ENCODE data around the gene NR1D2.

NR1D2 gene

DNA sequence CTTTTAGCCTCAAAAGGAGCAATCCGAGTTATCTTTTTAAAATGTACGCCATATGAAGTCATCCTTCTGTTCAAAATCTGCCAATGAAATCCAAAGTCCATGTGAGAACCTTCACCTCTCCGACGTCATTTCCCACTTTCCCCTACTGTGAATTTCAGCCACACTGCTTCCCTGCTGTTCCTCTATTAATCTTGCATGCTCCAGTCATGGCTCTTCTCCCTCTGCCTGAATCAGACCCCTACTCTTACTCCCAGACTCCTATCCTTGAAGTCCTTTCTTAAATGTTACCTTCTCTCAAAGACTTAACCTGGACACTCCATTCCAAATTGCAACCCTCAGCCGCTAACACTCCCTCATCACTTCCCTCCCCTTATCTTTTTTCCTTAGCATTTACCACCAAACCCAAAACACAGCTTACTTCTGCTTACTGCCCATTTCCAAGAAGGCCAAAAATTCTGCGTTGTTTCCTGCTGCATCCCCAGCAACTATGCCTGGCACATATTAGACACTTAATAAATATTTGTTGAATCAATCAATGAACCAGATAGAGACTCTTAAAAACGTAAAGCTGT, 29.5 kb upstream of the NR1D2 start:
- Histone ChIP-seq H3K27ac (ENCODE audit: low read length, poor library complexity, severe bottlenecking) (peak overlapping the region; percentile 29), H2AFZ (ENCODE audit: low read depth, low read length) (no peak overlapping the region), H3K23ac (ENCODE audit: low read length in 2 of 2) (no peak overlapping the region), H3K79me1 (replicated peaks; ENCODE audit: low read length, poor library complexity, severe bottlenecking) (peaks cover 11% of the 10 kb centered on the region), H3K4me1 (ENCODE audit: control insufficient read depth, insufficient read depth, low read depth, low read length) (no peaks in the 10 kb centered on the region), H4K8ac (ENCODE audit: low read length) (no peak overlapping the region), H2BK15ac (ENCODE audit: low read depth, poor library complexity, severe bottlenecking) (no peak overlapping the region), H3K18ac (ENCODE audit: low read depth in 1 of 2, low read length in 2 of 2) (no peak overlapping the region), H3K4ac (ENCODE audit: low read depth in 1 of 2, low read length in 2 of 2) (no peak overlapping the region), H4K91ac (ENCODE audit: low read length) (no peak overlapping the region), H3K9me3 (ENCODE audit: control insufficient read depth, low read length) (no peaks in the 10 kb centered on the region), H2BK12ac (ENCODE audit: low read length in 2 of 2) (no peak overlapping the region), H3K4me3 (ENCODE audit: insufficient read depth in 1 of 2, low read depth in 1 of 2, low read length in 2 of 2) (peak overlapping the region in 1 of 2 experiments; percentile 92), H3K4me2 (ENCODE audit: low read length, poor library complexity, severe bottlenecking) (peak overlapping the region; percentile 70), H2BK5ac (ENCODE audit: low read depth, low read length, poor library complexity, severe bottlenecking) (no peak overlapping the region), H3K36me3 (ENCODE audit: control insufficient read depth in 1 of 2, insufficient read depth in 2 of 2, low read depth in 1 of 2, low read length in 2 of 2) (peaks cover 2 to 32% of the 10 kb centered on the region in 2 experiments), H2AK5ac (ENCODE audit: low read length, severe bottlenecking) (no peak overlapping the region), H3K9ac (ENCODE audit: low read length) (peak overlapping the region; percentile 97), H3K27me3 (ENCODE audit: control insufficient read depth in 1 of 2, insufficient read depth in 1 of 2, low read length in 2 of 2) (no peaks in the 10 kb centered on the region), H2BK120ac (ENCODE audit: low read depth, low read length) (no peak overlapping the region), H3K14ac (ENCODE audit: low read length in 2 of 2) (peak overlapping the region in 1 of 2 experiments; percentile 20)
- WGBS = 48% methylated on average over 6 of the region's 7 CpGs
- DNase-seq = peak; percentile 63

DNA sequence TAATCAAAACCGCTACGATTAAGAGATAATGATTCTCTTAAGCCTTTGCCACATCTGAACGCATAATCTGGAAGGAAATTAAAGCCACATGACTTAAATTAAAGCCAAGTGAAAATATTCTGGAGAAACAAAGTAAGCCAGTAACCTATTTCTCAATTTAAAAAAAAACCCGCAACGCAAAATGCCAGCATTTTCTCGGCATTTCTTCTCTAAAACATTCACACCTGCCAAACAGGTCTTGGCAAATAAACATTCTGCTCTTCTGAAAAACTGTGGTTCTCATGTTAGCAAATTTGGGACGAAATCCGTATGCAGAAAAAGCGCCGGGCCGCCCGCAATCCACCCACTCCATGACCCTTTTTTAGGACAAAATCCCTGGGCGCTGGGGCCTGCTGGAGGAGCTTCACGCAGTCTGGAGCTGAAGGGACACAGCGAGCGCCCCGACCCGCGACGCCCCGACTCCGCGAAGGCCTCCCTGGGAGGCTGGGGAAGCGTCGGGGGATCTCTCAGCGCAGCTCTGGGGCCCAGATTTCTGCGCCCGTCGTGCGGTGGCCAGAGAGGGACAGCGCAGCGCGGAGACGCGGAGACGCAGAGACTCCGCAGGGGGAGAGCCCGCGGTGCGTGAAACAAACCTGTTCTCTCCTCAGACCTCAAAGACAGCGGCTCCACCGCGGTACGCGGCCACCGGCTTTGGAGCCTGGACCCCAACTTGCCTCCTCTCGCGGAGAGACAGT, 28.8 kb upstream of the NR1D2 start:
- Histone ChIP-seq H4K8ac (ENCODE audit: low read length) (peak overlapping the region; percentile 29), H3K9ac (ENCODE audit: low read length) (peak overlapping the region; percentile 97), H3K14ac (ENCODE audit: low read length in 2 of 2) (peak overlapping the region in 1 of 2 experiments; percentile 86), H4K91ac (ENCODE audit: low read length) (no peak overlapping the region), H2BK5ac (ENCODE audit: low read depth, low read length, poor library complexity, severe bottlenecking) (no peak overlapping the region), H3K4ac (ENCODE audit: low read depth in 1 of 2, low read length in 2 of 2) (peak overlapping the region in 1 of 2 experiments; percentile 81), H2BK15ac (ENCODE audit: low read depth, poor library complexity, severe bottlenecking) (no peak overlapping the region), H3K18ac (ENCODE audit: low read depth in 1 of 2, low read length in 2 of 2) (peak overlapping the region; percentile 11 to 86), H3K4me3 (ENCODE audit: insufficient read depth in 1 of 2, low read depth in 1 of 2, low read length in 2 of 2) (peak overlapping the region; percentile 70 to 92), H3K36me3 (ENCODE audit: control insufficient read depth in 1 of 2, insufficient read depth in 2 of 2, low read depth in 1 of 2, low read length in 2 of 2) (peaks cover 0 to 34% of the 10 kb centered on the region in 2 experiments), H3K79me1 (replicated peaks; ENCODE audit: low read length, poor library complexity, severe bottlenecking) (peaks cover 10% of the 10 kb centered on the region), H2BK12ac (ENCODE audit: low read length in 2 of 2) (peak overlapping the region in 1 of 2 experiments; percentile 10), H2BK120ac (ENCODE audit: low read depth, low read length) (no peak overlapping the region), H3K27ac (ENCODE audit: low read length, poor library complexity, severe bottlenecking) (peak overlapping the region; percentile 56), H3K9me3 (ENCODE audit: control insufficient read depth, low read length) (no peaks in the 10 kb centered on the region), H3K4me2 (ENCODE audit: low read length, poor library complexity, severe bottlenecking) (peak overlapping the region; percentile 72), H3K23ac (ENCODE audit: low read length in 2 of 2) (peak overlapping the region in 1 of 2 experiments; percentile 75), H3K4me1 (ENCODE audit: control insufficient read depth, insufficient read depth, low read depth, low read length) (no peaks in the 10 kb centered on the region), H2AK5ac (ENCODE audit: low read length, severe bottlenecking) (no peak overlapping the region), H3K27me3 (ENCODE audit: control insufficient read depth in 1 of 2, insufficient read depth in 1 of 2, low read length in 2 of 2) (no peaks in the 10 kb centered on the region), H2AFZ (ENCODE audit: low read depth, low read length) (peak overlapping the region; percentile 75)
- WGBS = 3% methylated on average over 48 of the region's 48 CpGs
- DNase-seq = no peak

DNA sequence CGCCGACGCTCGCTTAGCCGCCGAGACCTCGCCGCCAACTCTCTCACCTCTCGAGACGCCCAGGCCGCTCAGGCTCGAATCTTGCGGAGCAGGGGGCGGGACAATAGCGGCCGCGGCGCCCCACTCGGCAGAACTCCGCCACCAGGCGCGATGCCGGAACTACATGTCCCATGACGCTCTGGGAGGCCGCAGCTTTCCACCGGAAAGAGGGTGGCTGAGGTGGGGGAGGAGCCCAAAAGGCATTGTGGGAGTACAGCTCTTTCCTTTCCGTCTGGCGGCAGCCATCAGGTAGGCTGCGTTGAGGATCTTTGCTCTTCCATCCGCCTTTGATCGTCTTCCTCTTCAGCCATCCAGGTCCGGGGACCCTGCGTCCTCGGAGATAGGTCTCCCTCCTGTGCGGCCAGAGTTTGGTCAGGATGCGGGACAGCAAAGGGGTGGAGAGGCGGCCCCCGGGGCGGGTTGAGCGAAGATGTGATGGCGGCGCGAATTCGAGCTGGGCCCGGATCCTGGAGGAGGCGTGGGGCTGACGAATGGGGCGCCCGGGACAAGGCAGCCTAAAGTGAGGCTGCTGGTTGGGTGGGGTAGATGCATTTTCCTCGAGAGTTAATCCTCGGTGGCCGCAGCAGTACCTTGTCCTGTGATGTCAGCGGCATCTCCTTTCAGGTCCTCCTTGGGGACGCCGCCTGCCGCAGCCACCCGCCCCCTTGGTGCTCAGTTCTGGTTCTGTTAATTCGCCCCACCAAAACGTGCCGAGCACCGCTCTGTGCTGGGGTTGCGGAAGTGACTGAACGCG, 28.0 kb upstream of the NR1D2 start, which contains the start of the genes NKIRAS1 and RPL15:
NKIRAS1 (minus strand) TSS at position 105 of the 793 bp plus-strand sequence. CDS start 6,086 bp downstream, outside the sequence.
RPL15 (plus strand) TSS at position 247 of the 793 bp plus-strand sequence. CDS start 728 bp downstream, outside the sequence.
- Histone ChIP-seq H3K18ac (ENCODE audit: low read depth in 1 of 2, low read length in 2 of 2) (peak within 1 kb of the TSS; percentile 90 to 96), H3K4me2 (ENCODE audit: low read length, poor library complexity, severe bottlenecking) (peak within 1 kb of the TSS; percentile 90), H4K91ac (ENCODE audit: low read length) (peak within 1 kb of the TSS; percentile 81), H3K36me3 (ENCODE audit: control insufficient read depth in 1 of 2, insufficient read depth in 2 of 2, low read depth in 1 of 2, low read length in 2 of 2) (peaks cover 5 to 36% of the 10 kb centered on the region in 2 experiments), H2BK12ac (ENCODE audit: low read length in 2 of 2) (peak within 1 kb of the TSS in 1 of 2 experiments; percentile 10), H3K4me3 (ENCODE audit: insufficient read depth in 1 of 2, low read depth in 1 of 2, low read length in 2 of 2) (peak within 1 kb of the TSS; percentile 80 to 92), H2BK5ac (ENCODE audit: low read depth, low read length, poor library complexity, severe bottlenecking) (no peak within 1 kb of the TSS), H2BK15ac (ENCODE audit: low read depth, poor library complexity, severe bottlenecking) (peak within 1 kb of the TSS; percentile 37), H2BK120ac (ENCODE audit: low read depth, low read length) (no peak within 1 kb of the TSS), H4K8ac (ENCODE audit: low read length) (peak within 1 kb of the TSS; percentile 77), H3K27ac (ENCODE audit: low read length, poor library complexity, severe bottlenecking) (peak within 1 kb of the TSS; percentile 76), H3K14ac (ENCODE audit: low read length in 2 of 2) (peak within 1 kb of the TSS; percentile 27 to 92), H3K23ac (ENCODE audit: low read length in 2 of 2) (peak within 1 kb of the TSS in 1 of 2 experiments; percentile 75), H3K9ac (ENCODE audit: low read length) (peak within 1 kb of the TSS; percentile 97), H3K79me1 (replicated peaks; ENCODE audit: low read length, poor library complexity, severe bottlenecking) (peaks cover 10% of the 10 kb centered on the region), H2AFZ (ENCODE audit: low read depth, low read length) (peak within 1 kb of the TSS; percentile 75), H3K4me1 (ENCODE audit: control insufficient read depth, insufficient read depth, low read depth, low read length) (no peaks in the 10 kb centered on the region), H3K9me3 (ENCODE audit: control insufficient read depth, low read length) (no peaks in the 10 kb centered on the region), H3K27me3 (ENCODE audit: control insufficient read depth in 1 of 2, insufficient read depth in 1 of 2, low read length in 2 of 2) (no peaks in the 10 kb centered on the region), H3K4ac (ENCODE audit: low read depth in 1 of 2, low read length in 2 of 2) (peak within 1 kb of the TSS; percentile 80 to 81), H2AK5ac (ENCODE audit: low read length, severe bottlenecking) (peak within 1 kb of the TSS; percentile 58)
- DNase-seq = peak; percentile 97
- under 1% methylated on average over 62 of the region's 64 CpGs for WGBS

All from mesenchymal stem cell (in vitro differentiated cells and primary cell).